ENCODE measurements around the gene TECPR2.
"Not testable (repeated sequence)": the region's sequence is repeated elsewhere in the genome, so short reads cannot be mapped to it uniquely, and the experiment has no call there.

TECPR2 gene

GRCh38 chr14:102538602-102539543 is 176.1 kb downstream of the TECPR2 start:
- no peak for DNase-seq

GRCh38 chr14:102539544-102540314 is 177.0 kb downstream of the TECPR2 start:
- no peak for DNase-seq

- DNase-seq: no peak
Measured at GRCh38 chr14:102540315-102541028, 177.7 kb downstream of the TECPR2 start.

- not testable (repeated sequence) for DNase-seq
Measured at GRCh38 chr14:102541029-102541491, 178.3 kb downstream of the TECPR2 start.

GRCh38 chr14:102541771-102542170 is 179.0 kb downstream of the TECPR2 start:
- no peak for DNase-seq

GRCh38 chr14:102544046-102544746 is 181.5 kb downstream of the TECPR2 start:
- no peak for DNase-seq

GRCh38 chr14:102544747-102545460 is 182.2 kb downstream of the TECPR2 start:
- no peak for DNase-seq

- no peak for DNase-seq
Measured at GRCh38 chr14:102545461-102546265, 182.9 kb downstream of the TECPR2 start.

GRCh38 chr14:102548616-102549240 is 186.0 kb downstream of the TECPR2 start:
- DNase-seq: no peak

GRCh38 chr14:102550927-102551401 is 188.2 kb downstream of the TECPR2 start:
- DNase-seq: not testable (repeated sequence)
